Fibroblast of the aortic adventitia (primary cell): Measurements from ENCODE around the gene CHAF1B. TPM values are rescaled to one million over a fixed set of nuclear protein-coding genes. Genes with fewer than 3 reads are reported as not detected.

Experiments
- DNase-seq: peaks from one replicate; pipeline ENCODE4 v3.0.0-alpha.2; 2010; ENCODE audit warnings: low read depth
- H3K4me3 ChIP-seq: 2 replicates; pipeline ENCODE4 v1.5.1; 2011; ENCODE audit warnings: low read depth, mild to moderate bottlenecking, control low read depth, low read length, moderate library complexity
- CTCF ChIP-seq: IDR thresholded peaks from 2 replicates; pipeline ENCODE4 v1.5.1; 2011; ENCODE audit warnings: mild to moderate bottlenecking, low read length, control low read depth, inconsistent platforms; ENCODE audit not compliant: insufficient read depth
- total RNA-seq: library from RNA; depleted of rRNA; stranded (reverse); fragments of >200 nt; gene quantifications from 2 replicates; pipeline ENCODE4 v1.2.3, GENCODE V29; 2012; ENCODE audit warnings: low replicate concordance

CHAF1B gene
- total RNA-seq, 1 donor, result 7.8 TPM

- peak; percentile 76 for DNase-seq
- TF ChIP-seq CTCF, result no peak
- H3K4me3 ChIP-seq, result no peak overlapping the region
These were observed 65.3 kb downstream of the CHAF1B start for GRCh38 chr21:36450511-36450910.

- DNase-seq, result no peak
- H3K4me3 ChIP-seq, result no peak overlapping the region
- no peak for TF ChIP-seq CTCF
These were observed 66.3 kb downstream of the CHAF1B start for GRCh38 chr21:36451506-36451905.

GRCh38 chr21:36452281-36452825 is 67.2 kb downstream of the CHAF1B start:
- TF ChIP-seq CTCF, result no peak
- no peak for DNase-seq
- H3K4me3 ChIP-seq, result no peak overlapping the region

GRCh38 chr21:36454093-36454531 is 68.9 kb downstream of the CHAF1B start:
- no peak overlapping the region for H3K4me3 ChIP-seq
- DNase-seq, result peak; percentile 33
- no peak for TF ChIP-seq CTCF

- peak; percentile 36 for DNase-seq
- H3K4me3 ChIP-seq, result no peak overlapping the region
- TF ChIP-seq CTCF, result no peak
These were observed 69.5 kb downstream of the CHAF1B start for GRCh38 chr21:36454706-36455105.

GRCh38 chr21:36456729-36457414 is 71.7 kb downstream of the CHAF1B start:
- DNase-seq, result peak; percentile 33
- no peak for TF ChIP-seq CTCF
- H3K4me3 ChIP-seq, result no peak overlapping the region
